HEK293 (cell line): ENCODE measurements around the gene FMN1.

Experiments used
- CTCF ChIA-PET: fragments of 350-600 bp; formaldehyde crosslinking; extraction: SDS; loops from one replicate; lab custom pipeline; 2021; ENCODE audit warnings: antibody characterized with exemption; lab: Yijun Ruan, JAX
- POLR2A ChIA-PET: fragments of 300-600 bp; formaldehyde crosslinking; extraction: SDS; loops from one replicate; lab custom pipeline; 2020; ENCODE audit warnings: antibody characterized with exemption, inconsistent platforms; lab: Yijun Ruan, JAX
- H3K27ac ChIP-seq: fragments of 200-500 bp; sonication (Bioruptor generic); 2 replicates; pipeline ENCODE4 v1.5.1; 2014; ENCODE audit warnings: low read depth, low read length, control low read depth, inconsistent platforms; ENCODE audit errors: extremely low read depth
- H3K36me3 ChIP-seq, 2 experiments: fragments of 200-500 bp in 1 of 2; sonication (Bioruptor generic) in 1 of 2; 1 replicate in 1 of 2; 2 replicates in 1 of 2; pipeline ENCODE4 v1.5.1; 2014 to 2017; ENCODE audit warnings: inconsistent platforms in 2 of 2, low read length in 2 of 2; ENCODE audit not compliant: control insufficient read depth in 2 of 2, insufficient read depth in 1 of 2
- H3K4me1 ChIP-seq: fragments of 200-500 bp; sonication (Bioruptor generic); 2 replicates; pipeline ENCODE4 v1.5.1; 2014; ENCODE audit warnings: mild to moderate bottlenecking, low read length, inconsistent platforms; ENCODE audit not compliant: control insufficient read depth, insufficient read depth
- H3K4me3 ChIP-seq: 2 replicates; pipeline ENCODE4 v1.5.1; 2011; ENCODE audit warnings: low read depth, mild to moderate bottlenecking, control low read depth, low read length, moderate library complexity
- H3K9me3 ChIP-seq: fragments of 200-500 bp; sonication (Bioruptor generic); 2 replicates; pipeline ENCODE4 v1.5.1; 2014; ENCODE audit warnings: low read depth, low read length, inconsistent platforms; ENCODE audit not compliant: control insufficient read depth, insufficient read depth
- SP7 ChIP-seq: fragments of 450-650 bp; formaldehyde crosslinking; IDR thresholded peaks from 2 replicates; pipeline ENCODE4 v1.5.1; 2016; ENCODE audit warnings: missing biosample characterization, missing genetic modification characterization
- ZBTB11 ChIP-seq: fragments of 450-650 bp; formaldehyde crosslinking; conservative IDR thresholded peaks from 2 replicates; pipeline ENCODE4 v1.5.1; 2016; ENCODE audit warnings: low read depth, missing biosample characterization, missing genetic modification characterization
- ZBTB17 ChIP-seq: fragments of 450-650 bp; formaldehyde crosslinking; IDR thresholded peaks from 2 replicates; pipeline ENCODE4 v1.5.1; 2016; ENCODE audit warnings: missing biosample characterization, missing genetic modification characterization
- ZNF114 ChIP-seq: fragments of 450-650 bp; formaldehyde crosslinking; IDR thresholded peaks from 2 replicates; pipeline ENCODE4 v1.5.0; 2017; ENCODE audit warnings: missing biosample characterization, missing genetic modification characterization
- ZNF146 ChIP-seq: fragments of 450-650 bp; formaldehyde crosslinking; IDR thresholded peaks from 2 replicates; pipeline ENCODE4 v1.5.1; 2016; ENCODE audit warnings: missing biosample characterization, missing genetic modification characterization
- ZNF157 ChIP-seq: fragments of 450-650 bp; formaldehyde crosslinking; IDR thresholded peaks from 2 replicates; pipeline ENCODE4 v1.5.1; 2016; ENCODE audit warnings: missing biosample characterization, missing genetic modification characterization
- ZNF16 ChIP-seq: fragments of 450-650 bp; formaldehyde crosslinking; IDR thresholded peaks from 2 replicates; pipeline ENCODE4 v1.5.1; 2016; ENCODE audit warnings: low read depth, missing biosample characterization, missing genetic modification characterization
- ZNF221 ChIP-seq: fragments of 450-650 bp; formaldehyde crosslinking; IDR thresholded peaks from 2 replicates; pipeline ENCODE4 v1.5.1; 2017; ENCODE audit warnings: missing biosample characterization, missing genetic modification characterization, borderline replicate concordance
- ZNF248 ChIP-seq: fragments of 450-650 bp; formaldehyde crosslinking; IDR thresholded peaks from 2 replicates; pipeline ENCODE4 v1.5.1; 2017; ENCODE audit warnings: missing biosample characterization, missing genetic modification characterization
- ZNF280C ChIP-seq: fragments of 450-650 bp; formaldehyde crosslinking; IDR thresholded peaks from 2 replicates; pipeline ENCODE4 v1.5.1; 2016; ENCODE audit warnings: missing biosample characterization, missing genetic modification characterization
- ZNF324 ChIP-seq: fragments of 450-650 bp; formaldehyde crosslinking; IDR thresholded peaks from 2 replicates; pipeline ENCODE4 v1.5.1; 2016; ENCODE audit warnings: missing biosample characterization, missing genetic modification characterization
- ZNF354C ChIP-seq: fragments of 450-650 bp; formaldehyde crosslinking; IDR thresholded peaks from 2 replicates; pipeline ENCODE4 v1.5.1; 2016; ENCODE audit warnings: missing biosample characterization, missing genetic modification characterization, low read depth, borderline replicate concordance
- ZNF48 ChIP-seq: fragments of 450-650 bp; formaldehyde crosslinking; IDR thresholded peaks from 2 replicates; pipeline ENCODE4 v1.5.1; 2016; ENCODE audit warnings: missing biosample characterization, missing genetic modification characterization
- ZNF768 ChIP-seq: fragments of 450-650 bp; formaldehyde crosslinking; IDR thresholded peaks from 2 replicates; pipeline ENCODE4 v1.5.1; 2018; ENCODE audit warnings: missing biosample characterization, mild to moderate bottlenecking, missing genetic modification characterization
- TF ChIP-seq, protein P1 (sequence below): fragments of 450-650 bp; formaldehyde crosslinking; IDR thresholded peaks from 2 replicates; pipeline ENCODE4 v1.5.1; 2016; ENCODE audit warnings: missing biosample characterization, missing genetic modification characterization, borderline replicate concordance
- TF ChIP-seq, protein P2 (sequence below): fragments of 450-650 bp; formaldehyde crosslinking; IDR thresholded peaks from 2 replicates; pipeline ENCODE4 v1.5.1; 2016; ENCODE audit warnings: missing biosample characterization, missing genetic modification characterization, low read depth

The FMN1 gene

DNA sequence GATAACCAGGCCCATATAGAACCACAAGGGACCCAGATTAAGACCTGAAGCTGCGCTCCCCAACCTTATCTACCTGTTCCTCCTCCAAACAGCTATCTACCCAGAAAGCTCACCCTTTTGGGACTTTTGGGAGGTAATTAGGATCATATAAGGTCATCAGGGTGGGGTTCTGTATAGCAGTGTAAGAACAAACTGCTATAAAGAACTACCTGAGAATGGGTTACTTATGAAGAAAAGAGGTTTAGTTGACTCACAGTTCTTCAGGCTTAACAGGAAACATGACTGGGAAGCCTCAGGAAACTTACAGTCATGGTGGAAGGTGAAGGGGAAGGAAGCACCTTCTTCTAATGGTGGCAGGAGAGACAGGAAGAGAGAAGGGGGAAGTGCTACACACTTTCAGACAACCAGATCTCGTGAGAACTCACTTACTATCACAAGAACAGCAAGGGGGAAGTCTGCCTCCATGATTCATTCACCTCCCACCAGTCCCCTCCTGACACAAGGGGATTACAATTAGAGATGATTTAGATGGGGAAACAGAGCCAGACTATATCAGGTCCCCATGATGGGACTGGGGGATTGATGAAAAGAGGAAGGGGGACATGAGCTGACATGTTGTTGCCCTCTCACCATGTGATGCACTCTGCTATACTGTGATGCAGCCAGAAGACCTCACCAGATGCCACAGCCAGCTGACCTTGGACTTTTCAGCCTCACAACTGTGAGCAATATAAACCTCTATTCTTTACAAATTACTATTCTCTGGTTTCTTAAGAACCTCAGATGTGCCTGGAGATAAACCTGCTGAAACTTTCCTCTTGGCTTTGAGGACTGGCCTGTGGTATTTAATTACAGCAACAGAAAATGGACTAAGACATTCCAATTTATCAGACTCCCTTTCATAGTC, 15.3 kb upstream of the FMN1 start:
- ChIA-PET POLR2A (no interaction called here), CTCF (no interaction called here)
- Histone ChIP-seq H3K36me3 (no peaks in the 10 kb centered on the region), H3K4me3 (no peak overlapping the region), H3K27ac (no peak overlapping the region), H3K4me1 (peaks cover 5% of the 10 kb centered on the region; the same call in 1 of the 2 replicates), H3K9me3 (no peaks in the 10 kb centered on the region)
- no peak for TF ChIP-seq ZNF280C (tag by site-specific recombination)
- no peak for TF ChIP-seq ZNF248
- no peak for TF ChIP-seq ZBTB11 (tag by site-specific recombination)
- no peak for TF ChIP-seq ZNF114 (tag by site-specific recombination)
- TF ChIP-seq ZNF768 (tag by site-specific recombination) = no peak
- TF ChIP-seq, protein P1, sequence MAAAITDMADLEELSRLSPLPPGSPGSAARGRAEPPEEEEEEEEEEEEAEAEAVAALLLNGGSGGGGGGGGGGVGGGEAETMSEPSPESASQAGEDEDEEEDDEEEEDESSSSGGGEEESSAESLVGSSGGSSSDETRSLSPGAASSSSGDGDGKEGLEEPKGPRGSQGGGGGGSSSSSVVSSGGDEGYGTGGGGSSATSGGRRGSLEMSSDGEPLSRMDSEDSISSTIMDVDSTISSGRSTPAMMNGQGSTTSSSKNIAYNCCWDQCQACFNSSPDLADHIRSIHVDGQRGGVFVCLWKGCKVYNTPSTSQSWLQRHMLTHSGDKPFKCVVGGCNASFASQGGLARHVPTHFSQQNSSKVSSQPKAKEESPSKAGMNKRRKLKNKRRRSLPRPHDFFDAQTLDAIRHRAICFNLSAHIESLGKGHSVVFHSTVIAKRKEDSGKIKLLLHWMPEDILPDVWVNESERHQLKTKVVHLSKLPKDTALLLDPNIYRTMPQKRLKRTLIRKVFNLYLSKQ (tag by site-specific recombination) = no peak
- no peak for TF ChIP-seq ZNF157 (tag by site-specific recombination)
- no peak for TF ChIP-seq ZNF324 (tag by site-specific recombination)
- no peak for TF ChIP-seq ZNF221 (tag by site-specific recombination)
- no peak for TF ChIP-seq SP7 (tag by site-specific recombination)
- no peak for TF ChIP-seq ZBTB17
- no peak for TF ChIP-seq ZNF146 (tag by site-specific recombination)
- no peak for TF ChIP-seq ZNF48
- TF ChIP-seq, protein P2, sequence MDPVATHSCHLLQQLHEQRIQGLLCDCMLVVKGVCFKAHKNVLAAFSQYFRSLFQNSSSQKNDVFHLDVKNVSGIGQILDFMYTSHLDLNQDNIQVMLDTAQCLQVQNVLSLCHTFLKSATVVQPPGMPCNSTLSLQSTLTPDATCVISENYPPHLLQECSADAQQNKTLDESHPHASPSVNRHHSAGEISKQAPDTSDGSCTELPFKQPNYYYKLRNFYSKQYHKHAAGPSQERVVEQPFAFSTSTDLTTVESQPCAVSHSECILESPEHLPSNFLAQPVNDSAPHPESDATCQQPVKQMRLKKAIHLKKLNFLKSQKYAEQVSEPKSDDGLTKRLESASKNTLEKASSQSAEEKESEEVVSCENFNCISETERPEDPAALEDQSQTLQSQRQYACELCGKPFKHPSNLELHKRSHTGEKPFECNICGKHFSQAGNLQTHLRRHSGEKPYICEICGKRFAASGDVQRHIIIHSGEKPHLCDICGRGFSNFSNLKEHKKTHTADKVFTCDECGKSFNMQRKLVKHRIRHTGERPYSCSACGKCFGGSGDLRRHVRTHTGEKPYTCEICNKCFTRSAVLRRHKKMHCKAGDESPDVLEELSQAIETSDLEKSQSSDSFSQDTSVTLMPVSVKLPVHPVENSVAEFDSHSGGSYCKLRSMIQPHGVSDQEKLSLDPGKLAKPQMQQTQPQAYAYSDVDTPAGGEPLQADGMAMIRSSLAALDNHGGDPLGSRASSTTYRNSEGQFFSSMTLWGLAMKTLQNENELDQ (tag by site-specific recombination) = no peak
- TF ChIP-seq ZNF354C (tag by site-specific recombination) = no peak
- no peak for TF ChIP-seq ZNF16 (tag by site-specific recombination)
- TF ChIP-seq, all 188 proteins: peak for 0
